Measurements from ENCODE around the gene EZR.

EZR gene

GRCh38 chr6:158757753-158758090 is 61.4 kb downstream of the EZR start:
- DNase-seq = no peak

- no peak for DNase-seq
These were observed 62.0 kb downstream of the EZR start for GRCh38 chr6:158756977-158757752.

DNA sequence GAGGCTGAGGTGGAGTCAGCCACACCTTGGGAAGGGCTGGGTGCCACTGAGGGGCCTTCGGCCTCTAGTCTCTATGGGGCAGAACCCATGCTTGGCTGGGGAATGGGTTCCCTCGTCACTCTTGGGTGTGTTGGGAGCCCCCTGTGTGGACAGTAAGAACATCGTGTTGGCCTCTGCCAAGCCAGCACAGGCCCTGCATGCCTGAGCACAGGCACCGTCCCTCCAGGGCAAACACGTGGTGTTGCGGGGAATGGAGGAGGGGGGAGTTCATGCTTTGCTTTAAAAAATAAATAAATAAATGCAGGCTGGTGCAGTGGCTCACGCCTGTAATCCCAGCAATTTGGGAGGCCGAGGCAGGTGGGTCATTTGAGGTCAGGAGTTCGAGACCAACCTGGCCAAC is 63.0 kb downstream of the EZR start:
- no peak for DNase-seq

DNA sequence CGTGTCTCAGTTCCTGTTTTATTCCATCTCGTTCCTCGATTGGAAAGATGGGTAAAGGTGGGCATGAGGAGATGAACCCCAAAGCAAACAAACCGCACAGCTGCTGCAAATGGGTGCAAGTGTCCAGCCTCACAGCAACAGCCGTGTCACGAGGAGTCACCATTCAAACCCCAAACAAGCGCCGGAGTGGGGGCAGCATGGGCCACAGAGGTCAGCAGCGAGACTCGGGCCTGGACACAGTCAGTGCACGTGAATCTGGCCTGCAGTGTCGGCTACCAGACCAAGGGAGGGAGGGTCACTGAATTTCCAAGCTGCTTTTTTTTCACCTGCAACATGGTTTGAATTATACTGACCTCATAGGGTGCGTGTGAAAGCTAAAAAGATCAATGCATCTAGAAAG is 63.5 kb downstream of the EZR start:
- no peak for DNase-seq

DNA sequence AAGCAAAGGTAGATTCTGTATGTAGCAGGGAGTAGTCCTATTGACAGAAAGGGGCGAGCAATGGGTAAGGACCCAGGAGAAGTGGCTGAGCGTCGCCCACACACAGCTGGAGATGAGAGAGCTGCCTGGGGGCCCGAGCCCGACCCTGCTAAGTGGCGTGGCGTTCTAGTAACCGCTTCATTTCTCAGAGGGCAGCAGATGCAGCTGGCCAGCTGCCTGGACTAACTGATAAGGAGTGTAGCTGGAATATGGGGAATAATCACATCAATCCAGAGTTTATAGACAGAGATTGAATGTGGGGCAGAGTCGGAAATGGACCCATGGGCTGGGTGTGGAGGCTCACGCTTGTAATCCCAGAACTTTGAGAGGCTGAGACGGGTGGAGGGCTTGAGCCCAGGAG is 64.4 kb downstream of the EZR start:
- DNase-seq = no peak

DNA sequence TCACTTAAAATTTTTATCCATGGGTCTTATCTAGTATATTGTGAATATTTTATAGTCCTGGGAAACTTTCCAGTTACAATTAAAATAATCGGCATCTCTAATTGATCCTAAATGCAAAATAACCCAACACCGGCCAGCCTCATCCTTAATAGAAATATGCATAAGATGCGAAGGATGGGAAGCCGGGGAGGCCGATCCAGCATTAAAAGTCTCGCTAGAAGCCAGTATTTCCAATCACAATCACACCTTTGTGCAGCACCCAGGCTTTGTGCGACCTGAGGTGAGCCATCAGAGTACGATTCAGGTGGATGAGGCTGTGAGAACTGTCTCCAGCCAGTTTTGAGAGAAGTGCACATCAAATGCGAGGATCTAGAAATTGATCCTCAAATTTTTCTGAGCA is 65.4 kb downstream of the EZR start:
- DNase-seq = no peak

GRCh38 chr6:158752613-158753012 is 66.6 kb downstream of the EZR start:
- DNase-seq = no peak

DNA sequence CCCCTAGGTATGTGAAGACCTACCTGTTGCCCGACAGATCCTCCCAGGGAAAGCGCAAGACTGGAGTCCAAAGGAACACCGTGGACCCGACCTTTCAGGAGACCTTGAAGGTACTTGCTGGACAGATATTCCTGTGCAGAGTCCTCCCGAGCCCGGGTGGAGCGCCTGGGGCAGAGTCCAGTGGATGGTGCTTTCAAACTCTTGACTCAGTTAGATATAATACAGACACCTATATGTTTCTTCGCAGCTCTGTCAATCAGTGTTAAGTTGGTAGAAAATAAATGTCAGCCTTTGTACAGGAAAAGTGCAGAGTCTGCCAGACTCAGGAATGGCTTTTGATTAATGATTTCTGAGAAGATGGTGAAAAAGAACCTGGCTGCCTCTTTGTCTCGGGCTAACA is 67.2 kb downstream of the EZR start:
- DNase-seq = no peak

GRCh38 chr6:158751224-158751623 is 67.9 kb downstream of the EZR start:
- no peak for DNase-seq

DNA sequence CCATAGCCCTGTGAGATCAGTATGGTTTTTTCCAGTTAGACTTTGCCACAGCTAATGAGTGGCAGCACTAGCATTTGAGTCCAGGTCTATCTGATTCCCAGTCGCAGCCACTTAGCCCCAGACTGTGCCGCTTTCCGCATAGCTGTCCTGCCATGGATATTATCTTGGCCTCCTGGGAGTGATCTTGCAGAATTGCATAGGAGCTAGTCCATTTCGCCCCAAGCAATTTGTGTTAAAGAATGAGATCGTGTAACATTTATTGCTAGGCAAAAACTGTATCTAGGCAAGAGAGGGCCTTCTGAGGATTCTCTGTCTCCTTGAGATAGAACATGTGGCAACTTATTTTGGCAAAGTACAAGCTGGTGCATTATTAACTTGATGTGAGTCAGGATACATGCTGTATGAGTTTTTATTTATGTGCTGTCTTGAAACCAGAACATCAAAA is 74.2 kb downstream of the EZR start:
- DNase-seq = no peak

- DNase-seq = no peak
These were observed 76.0 kb downstream of the EZR start for GRCh38 chr6:158743033-158743651.

DNA sequence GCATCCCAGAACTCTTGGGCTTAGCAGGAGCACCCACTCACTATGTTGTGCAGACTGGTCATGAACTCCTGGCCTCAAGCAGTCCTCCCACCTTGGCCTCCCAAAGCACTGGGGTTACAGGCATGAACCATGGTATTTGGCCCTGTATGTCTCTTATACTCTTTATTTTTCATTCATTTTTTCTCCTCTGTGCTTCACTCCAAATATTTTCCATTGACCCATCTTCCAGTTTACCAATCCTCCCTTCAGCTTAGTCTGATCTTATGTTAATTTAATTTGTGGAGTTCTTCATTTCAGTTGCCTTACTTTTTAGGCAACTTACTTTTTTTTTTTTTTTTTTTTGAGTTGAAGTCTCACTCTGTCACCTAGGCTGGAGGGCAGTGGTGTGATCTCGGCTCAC is 79.5 kb downstream of the EZR start:
- DNase-seq = no peak

DNA sequence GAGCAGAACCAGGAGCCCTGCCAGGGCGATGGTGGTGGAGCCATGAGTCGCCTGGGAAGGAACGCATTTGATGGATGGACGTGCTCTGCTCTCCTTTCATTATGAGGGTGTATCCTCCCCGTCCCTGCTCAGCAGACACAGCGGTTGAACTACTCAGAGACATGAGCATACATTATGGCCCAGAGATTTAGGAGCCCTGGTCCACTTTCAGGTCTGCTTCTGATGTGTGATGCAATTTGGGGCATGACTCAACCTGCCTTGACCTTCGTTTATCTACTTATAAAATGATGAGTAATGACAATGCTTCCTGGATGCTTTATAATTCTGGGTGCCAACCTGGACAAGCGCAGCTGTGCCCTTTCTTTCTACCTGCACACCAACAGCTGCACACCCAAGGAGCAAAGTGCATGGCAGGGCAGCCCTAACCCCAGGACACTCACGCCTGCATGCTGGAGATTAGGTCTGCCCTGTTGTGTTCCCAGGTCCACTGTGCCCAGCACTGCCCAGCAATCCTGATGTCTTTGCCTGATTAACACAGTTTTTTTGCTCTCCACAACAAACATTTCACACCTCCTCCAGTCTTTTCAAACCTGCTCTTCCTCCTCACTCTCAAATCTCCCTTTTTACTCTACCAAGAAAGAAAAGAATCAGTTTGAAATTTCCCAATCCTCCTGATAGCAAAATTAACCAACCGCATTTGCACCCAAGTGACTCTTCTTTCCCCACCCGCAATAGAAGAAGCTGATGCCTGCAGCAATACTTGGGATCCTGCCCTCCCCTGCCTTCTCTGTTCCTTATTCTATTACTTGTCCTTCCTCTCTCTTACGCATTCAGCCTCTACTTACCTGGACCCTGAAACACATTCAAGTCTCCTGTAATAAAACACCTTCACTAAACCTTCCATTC is 81.2 kb downstream of the EZR start:
- no peak for DNase-seq

DNA sequence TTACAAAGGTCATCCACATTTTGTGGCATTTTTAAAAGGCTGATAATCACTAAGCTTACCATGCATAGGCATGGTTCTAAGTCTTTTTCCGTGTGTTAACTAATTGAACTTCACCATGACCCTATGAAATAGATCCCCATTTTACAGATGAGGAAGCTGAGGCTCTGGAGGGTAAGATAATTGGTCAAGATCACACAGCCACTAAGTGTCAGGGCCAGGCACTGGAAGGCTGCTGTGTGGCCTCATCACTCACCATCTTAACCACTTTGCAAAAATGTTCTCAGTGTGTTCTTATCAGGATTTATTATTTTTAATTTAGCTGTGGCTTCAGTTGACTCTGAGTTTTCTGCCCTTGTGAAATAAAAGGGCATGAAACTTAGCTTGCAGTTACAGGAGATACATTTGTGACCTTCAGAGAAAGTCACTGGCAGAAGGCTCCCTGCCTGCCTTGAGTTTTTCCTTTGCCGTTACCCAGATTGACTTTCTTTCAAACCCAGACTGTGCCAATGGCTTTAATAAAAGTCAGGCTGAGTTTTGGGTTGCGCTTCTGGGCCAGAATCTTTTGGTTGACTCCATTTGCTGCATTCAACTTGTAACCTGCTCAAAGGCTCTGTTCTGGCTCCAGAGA is 82.0 kb downstream of the EZR start:
- DNase-seq = no peak

DNA sequence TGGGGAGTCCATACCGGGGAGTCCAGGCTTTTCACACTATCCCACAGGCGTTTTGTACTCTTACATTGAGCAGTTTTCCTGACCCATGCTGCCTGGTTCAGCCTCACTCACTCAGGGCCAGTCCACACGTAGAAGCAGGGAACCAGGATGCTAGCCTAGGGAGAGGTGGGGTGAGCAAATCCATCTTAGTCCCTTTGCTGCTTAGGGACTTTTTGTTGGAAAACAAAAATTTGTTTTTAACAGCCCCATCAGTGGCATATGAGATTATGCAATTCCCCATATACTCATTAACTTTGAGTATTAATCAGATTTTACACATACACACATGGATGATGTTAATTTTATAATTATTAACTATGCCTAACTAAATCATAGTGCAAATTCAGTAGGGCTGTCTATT is 84.2 kb downstream of the EZR start:
- DNase-seq = no peak

GRCh38 chr6:158730541-158730907 is 88.6 kb downstream of the EZR start:
- no peak for DNase-seq

DNA sequence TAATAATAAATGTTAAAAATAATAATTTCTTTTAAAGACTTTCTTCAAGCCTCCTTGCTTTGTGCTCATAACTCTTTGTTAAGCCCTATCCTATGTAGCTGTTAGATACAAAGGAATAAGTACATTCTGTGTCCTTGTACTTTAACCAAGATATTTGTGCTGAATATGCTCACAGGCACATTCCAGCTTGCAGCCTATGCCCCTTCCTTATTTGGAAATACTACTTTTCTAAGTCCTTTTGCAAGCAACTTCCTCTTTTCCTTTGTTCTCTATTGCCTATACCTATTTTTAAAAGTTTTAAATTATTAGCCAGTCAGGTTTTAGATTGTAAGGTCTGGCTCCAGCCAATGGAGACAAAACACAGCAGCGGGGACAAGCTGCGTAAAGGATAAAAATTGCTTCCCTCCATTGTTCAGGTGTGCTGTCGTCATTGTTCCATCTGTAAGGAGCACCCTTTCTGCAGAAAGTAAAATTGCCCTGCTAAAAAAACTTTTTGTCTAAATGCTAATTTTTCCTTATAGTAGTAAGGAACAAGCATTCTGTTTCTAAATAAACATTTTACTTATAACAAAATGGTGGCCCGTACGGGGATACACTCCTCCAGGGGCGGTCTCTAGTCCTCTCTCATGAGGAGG is 89.1 kb downstream of the EZR start:
- no peak for DNase-seq

DNA sequence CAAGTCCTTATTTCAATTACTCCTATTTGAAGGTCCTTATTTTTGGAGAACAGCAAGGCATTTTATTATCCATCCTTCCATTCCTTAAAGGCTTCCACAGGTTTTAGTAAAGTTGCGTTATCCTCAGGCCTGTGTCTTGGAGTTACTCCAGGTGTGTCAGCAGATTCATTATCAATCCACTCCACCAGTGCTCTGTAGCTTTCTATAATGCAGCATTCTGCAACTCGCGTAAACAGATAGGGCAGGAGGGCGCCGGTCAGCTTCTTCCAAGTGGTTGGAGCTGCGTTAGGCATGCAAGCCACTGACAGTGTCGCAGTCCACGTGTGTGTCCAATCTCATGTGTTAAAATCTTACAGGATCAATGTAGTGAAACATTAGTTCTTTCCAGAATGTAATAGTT is 93.5 kb downstream of the EZR start:
- DNase-seq = no peak

DNA sequence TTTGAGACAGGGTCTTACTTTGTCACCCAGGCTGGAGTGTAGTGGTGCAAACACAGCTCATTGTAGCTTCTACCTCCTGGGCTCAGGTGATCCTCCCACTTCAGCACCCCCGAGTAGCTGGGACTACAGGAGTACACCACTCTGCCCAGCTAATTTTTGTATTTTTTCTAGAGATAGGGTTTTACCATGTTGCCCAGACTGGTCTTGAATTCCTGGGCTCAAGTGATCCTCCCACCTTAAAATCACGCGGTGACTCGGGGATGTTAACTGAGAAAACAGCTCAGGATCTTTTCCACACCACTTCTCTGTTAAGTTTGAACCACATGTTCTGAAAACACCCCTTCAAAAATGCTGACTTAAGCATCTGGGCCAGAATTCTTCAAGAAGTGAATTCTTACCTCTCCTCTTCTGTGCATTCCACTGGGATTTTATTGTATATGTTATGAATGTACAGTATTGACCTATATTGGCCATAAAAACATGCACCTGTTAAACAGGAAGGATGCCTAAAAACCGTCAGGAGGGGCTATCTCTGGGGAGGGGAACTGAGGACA is 96.9 kb downstream of the EZR start:
- no peak for DNase-seq

DNA sequence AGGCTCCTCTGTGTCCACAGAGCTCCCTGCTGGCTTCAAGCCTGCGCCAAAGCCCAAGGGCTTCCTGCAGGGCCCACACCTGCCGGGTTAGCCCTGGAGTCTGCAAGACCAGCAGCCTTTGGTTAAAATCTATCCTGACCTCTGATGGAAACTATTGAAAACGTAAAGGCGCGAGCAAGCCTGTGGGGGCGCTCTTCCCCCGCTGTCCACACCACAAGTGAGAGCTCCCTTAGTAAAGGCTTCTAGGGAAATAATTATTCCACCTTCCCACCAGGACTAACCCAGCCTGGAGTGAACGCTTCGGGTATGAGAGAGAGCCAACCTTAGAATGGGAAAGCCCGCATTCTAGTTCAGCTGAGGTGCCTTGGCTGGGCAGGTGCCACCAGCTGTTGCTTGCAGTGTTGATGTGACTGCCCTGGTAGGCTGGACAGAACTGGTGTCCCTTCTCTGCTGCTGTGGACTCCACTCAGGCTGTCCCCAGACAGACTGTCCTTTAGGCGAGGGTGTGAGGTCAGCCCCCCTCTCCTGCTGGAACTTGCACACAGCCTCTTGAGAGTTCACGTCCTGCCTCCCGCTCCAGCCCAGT is 100.6 kb downstream of the EZR start:
- DNase-seq = no peak

- DNase-seq = no peak
These were observed 101.5 kb downstream of the EZR start for GRCh38 chr6:158717341-158718330.

Measured in NCI-H1930 (cell line).